ENCODE results near the gene TRIM39.

TRIM39 gene

GRCh38 chr6:30328397-30328796 is 1.7 kb downstream of the TRIM39 start:
- no peak for DNase-seq

DNA sequence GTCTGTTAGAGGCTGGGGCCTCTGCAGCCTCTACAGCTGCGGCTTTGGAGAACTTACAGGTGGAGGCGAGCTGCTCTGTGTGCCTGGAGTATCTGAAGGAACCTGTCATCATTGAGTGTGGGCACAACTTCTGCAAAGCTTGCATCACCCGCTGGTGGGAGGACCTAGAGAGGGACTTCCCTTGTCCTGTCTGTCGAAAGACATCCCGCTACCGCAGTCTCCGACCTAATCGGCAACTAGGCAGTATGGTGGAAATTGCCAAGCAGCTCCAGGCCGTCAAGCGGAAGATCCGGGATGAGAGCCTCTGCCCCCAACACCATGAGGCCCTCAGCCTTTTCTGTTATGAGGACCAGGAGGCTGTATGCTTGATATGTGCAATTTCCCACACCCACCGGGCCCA is 2.6 kb downstream of the TRIM39 start:
- DNase-seq = no peak

GRCh38 chr6:30331981-30332380 is 5.3 kb downstream of the TRIM39 start:
- DNase-seq = no peak

- no peak for DNase-seq
These were observed 7.5 kb downstream of the TRIM39 start for GRCh38 chr6:30334075-30334783.

- no peak for DNase-seq
These were observed 13.9 kb downstream of the TRIM39 start for GRCh38 chr6:30340589-30341054.

DNA sequence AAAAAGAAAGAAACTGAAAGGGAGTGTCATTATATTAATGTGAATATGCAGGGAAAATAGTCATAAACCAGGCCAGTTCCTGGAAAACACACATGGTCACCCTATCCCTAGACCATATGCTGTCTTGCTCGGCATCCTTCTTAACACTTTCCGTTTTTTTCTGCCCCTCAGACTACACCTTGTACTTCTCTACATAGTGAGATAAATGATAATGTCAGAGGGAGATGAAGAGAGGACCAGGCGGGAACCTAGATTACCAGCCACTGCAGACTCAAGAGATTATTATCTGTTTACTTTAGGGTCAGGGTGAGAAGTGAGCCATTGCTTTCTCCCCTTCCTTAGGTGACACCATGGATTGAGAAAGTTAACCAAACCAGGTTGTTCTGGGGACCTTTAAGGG is 14.5 kb downstream of the TRIM39 start:
- DNase-seq = no peak

GRCh38 chr6:30341728-30342127 is 15.0 kb downstream of the TRIM39 start:
- DNase-seq = no peak

DNA sequence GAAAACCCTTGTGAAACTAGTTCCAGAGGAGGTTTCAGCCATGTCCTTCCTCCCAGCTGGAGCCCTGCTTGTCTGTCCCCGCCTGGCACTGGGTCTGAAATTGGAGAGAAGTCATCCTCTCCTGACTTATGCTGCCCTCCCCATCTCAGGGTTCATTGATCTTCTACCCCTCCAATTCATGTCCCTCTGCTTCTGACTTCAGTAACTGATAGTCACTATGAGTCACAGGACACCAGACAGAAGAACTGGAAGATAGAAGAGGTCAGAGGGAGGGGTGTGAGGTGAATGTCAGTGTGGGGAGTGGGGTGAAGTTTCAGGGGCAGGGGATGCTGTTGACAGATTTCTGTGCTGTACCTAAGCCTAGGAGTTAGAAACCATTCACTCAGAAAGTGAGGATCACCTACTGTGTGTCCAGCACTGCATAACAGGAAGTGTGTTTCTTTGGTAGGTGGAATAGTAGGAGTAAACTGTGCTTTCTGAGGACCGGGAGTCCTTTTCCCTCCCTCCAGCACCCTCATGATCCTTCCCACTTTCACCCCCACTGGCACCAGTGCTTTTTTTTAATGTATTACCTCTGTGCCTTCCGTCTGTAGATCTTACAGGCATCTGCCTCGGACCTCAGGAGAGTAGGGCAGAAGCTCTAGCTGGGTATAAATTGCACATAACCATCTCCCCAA is 17.6 kb downstream of the TRIM39 start:
- DNase-seq = no peak

GRCh38 chr6:30344868-30345671 is 18.3 kb downstream of the TRIM39 start, which contains the start of gene RPP21:
Gene RPP21 (plus strand): TSS chr6:30345156. CDS start chr6:30345172, 16 bp downstream.
- DNase-seq = peak; percentile 84

DNA sequence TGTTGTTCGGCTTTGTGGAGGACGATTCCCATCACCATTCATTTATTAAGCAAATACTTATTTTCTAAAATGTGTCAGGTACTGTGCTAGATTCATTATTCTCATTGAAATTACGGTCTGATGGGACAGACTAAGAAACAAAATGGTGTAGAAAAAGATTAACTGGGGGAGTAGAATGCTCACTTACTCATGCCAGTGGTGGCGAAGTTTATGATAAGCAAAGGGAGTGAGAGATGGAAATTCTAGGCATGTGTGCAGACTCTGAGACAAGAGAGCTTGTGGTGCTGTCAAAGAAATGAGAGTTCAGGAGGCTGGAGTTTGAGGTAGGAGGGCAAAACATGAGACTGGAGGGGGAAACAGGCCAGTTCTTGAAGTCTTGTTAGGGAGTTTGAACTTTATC is 19.1 kb downstream of the TRIM39 start:
- DNase-seq = no peak

DNA sequence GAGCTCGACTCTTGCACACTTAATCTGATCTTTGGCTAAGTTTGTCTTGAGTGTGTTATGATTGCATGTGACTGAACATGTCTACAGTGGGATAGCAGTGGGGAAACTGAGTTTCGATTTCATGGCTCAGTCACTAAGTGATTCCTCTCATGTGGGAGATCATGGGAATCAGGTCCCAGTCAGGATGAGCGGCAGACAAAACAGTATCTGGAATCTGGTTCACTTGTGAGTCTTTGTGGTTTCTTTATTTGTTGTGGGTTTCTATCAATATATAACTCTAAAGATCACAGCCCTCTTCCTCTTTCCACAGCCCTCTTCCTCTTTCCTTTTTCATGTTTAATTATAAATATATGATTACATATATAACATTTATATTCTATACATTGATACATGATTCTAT is 22.2 kb downstream of the TRIM39 start:
- DNase-seq = no peak

DNA sequence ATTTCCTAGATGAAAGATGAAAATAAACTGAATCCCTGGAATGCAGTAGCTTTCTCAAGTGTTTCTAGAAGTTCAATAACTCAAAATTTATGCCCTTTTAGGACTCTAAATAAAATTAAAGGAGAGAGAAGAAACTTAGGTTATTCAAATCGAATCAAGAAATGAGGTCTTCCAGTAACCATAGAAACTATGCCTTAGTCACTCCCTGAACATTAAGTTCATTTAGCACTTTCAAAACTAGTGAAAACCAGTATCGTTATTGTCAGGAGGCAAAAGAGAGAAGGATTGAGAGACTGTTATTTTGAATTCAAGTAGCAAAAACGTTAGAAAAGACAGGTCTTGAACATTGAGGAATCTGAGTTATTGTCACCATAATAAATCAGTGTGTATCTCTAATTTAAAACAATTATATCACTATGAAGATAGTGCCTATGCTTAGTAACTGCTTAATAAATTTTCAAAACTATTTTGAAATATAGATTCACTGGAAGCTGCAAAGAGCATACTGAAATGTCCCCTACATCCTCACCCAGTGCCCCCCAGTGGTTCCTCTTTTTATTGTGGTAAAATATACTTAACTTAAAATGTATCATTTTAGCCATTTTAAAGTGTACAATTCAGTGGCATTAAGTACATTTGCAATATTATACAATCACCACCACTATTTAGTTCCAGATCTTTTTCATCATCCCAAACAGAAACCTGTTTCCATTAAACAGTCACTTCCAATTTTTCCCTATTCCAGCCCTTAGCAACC is 22.9 kb downstream of the TRIM39 start:
- no peak for DNase-seq

GRCh38 chr6:30350524-30350923 is 23.8 kb downstream of the TRIM39 start:
- no peak for DNase-seq

- DNase-seq = no peak
These were observed 25.8 kb downstream of the TRIM39 start for GRCh38 chr6:30352550-30352949.

- DNase-seq = no peak
These were observed 28.6 kb downstream of the TRIM39 start for GRCh38 chr6:30355281-30355680.

DNA sequence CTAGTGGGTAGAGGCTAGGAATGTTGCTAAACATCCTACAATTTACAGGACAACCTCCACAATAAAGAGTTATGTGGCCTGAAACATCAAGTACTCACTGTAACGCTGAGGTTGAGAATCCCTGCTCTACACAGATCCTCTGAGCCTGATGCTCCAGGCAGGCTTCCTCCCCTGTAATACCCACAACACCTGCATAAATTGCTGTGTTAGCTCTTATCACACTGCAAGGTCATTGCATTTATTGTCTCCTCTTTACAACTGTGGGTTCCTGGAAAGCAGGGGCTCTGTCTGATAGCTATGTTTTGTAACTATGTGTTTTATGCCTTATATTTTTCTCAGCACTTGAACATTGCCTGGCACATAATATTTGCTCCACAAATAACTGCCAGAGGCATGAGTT is 29.8 kb downstream of the TRIM39 start:
- DNase-seq = no peak

GRCh38 chr6:30357678-30358540 is 31.2 kb downstream of the TRIM39 start:
- DNase-seq = peak; percentile 56

GRCh38 chr6:30359276-30359675 is 32.5 kb downstream of the TRIM39 start:
- DNase-seq = no peak

DNA sequence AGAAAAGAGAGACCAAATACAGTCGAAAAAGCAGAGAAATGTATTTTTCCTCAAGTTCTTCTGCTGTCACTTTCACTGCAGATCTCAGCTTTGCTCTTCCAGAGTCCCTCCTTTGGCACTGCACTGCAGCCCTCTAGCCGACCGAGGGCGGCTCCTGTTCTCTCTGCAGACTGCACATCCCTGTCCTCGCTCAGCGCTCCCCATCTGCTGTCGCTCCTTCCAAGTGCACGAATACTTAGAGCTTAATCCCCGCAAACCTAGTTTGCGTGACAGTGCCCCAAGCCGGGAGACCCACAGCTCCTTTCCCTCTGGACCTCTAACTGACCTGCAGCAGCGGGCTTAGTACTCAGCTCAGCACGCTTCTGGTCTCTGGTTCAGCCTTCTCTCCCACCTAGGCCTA is 33.4 kb downstream of the TRIM39 start:
- DNase-seq = no peak

- no peak for DNase-seq
These were observed 34.9 kb downstream of the TRIM39 start for GRCh38 chr6:30361661-30362060.

GRCh38 chr6:30363459-30363858 is 36.7 kb downstream of the TRIM39 start:
- no peak for DNase-seq

DNA sequence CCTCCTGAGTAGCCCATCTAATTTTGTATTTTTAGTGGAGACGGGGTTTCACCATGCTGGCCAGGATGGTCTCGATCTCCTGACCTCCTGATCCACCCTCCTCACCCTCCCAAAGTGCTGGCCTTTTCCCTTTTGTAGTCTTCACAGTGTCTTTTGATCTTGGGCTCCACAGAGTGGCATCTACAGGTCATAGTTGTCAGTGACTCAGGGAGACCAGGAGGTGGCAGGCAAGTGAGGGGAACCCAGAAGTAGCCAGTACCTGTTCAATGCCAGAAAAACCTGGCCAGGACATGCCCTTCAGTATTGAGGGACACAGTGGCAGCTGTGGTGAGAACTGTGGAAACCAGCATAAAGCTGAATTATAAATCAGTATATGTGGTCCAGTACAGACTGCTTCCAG is 37.9 kb downstream of the TRIM39 start:
- no peak for DNase-seq
